Measurements from ENCODE around the gene GTPBP3.
"Not testable (repeated sequence)": the region's sequence is repeated elsewhere in the genome, so short reads cannot be mapped to it uniquely, and the experiment has no call there.

Gene GTPBP3

GRCh38 chr19:17359905-17360800 lies 22.8 kb downstream of the GTPBP3 start:
- Mint-ChIP-seq H3K27ac (no peak overlapping the region), H3K27me3 (ENCODE audit: low read depth) (peaks cover 10% of the 10 kb centered on the region), H3K4me3 (no peak overlapping the region), H3K4me1 (ENCODE audit: low read depth) (no peaks in the 10 kb centered on the region), H3K36me3 (ENCODE audit: low read depth) (no peaks in the 10 kb centered on the region), H3K9me3 (no peaks in the 10 kb centered on the region)

DNA sequence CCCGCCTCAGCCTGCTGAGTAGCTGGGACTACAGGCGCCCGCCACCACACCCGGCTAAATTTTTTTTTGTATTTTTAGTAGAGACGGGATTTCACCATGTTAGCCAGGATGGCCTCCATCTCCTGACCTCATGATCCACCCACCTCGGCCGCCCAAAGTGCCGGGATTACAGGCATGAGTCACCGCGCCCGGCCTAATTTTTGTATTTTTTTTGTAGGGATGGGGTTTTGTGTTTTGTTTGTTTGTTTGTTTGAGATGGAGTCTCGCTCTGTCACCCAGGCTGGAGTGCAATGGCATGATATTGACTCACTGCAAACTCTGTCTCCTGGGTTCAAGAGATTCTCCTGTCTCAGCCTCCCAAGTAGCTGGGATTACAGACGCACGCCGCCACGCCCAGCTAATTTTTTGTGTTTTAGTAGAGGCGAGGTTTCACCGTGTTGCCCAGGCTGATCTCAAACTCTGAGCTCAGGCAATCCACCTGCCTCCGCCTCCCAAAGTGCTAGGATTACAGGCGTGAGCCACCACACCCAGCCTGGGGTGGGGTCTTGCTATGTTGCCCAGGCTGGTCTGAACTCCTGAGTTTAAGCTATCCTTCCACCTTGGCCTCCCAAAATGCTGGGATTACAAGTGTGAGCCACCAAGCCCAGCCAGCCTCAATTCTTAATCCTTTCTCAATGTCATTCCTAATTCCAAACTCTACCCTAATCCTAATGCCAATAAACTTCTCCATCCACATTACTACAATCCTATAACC lies 26.7 kb downstream of the GTPBP3 start:
- not testable (repeated sequence) for H3K9me3 Mint-ChIP-seq; H3K27ac Mint-ChIP-seq; H3K4me3 Mint-ChIP-seq; H3K36me3 Mint-ChIP-seq (ENCODE audit: low read depth); H3K4me1 Mint-ChIP-seq (ENCODE audit: low read depth)
- peaks cover 14% of the 10 kb centered on the region for H3K27me3 Mint-ChIP-seq (ENCODE audit: low read depth)

GRCh38 chr19:17365361-17365760 lies 28.0 kb downstream of the GTPBP3 start:
- Mint-ChIP-seq H3K27ac (no peak overlapping the region), H3K36me3 (ENCODE audit: low read depth) (no peaks in the 10 kb centered on the region), H3K4me1 (ENCODE audit: low read depth) (no peaks in the 10 kb centered on the region), H3K4me3 (no peak overlapping the region), H3K27me3 (ENCODE audit: low read depth) (peaks cover 17% of the 10 kb centered on the region), H3K9me3 (no peaks in the 10 kb centered on the region)

DNA sequence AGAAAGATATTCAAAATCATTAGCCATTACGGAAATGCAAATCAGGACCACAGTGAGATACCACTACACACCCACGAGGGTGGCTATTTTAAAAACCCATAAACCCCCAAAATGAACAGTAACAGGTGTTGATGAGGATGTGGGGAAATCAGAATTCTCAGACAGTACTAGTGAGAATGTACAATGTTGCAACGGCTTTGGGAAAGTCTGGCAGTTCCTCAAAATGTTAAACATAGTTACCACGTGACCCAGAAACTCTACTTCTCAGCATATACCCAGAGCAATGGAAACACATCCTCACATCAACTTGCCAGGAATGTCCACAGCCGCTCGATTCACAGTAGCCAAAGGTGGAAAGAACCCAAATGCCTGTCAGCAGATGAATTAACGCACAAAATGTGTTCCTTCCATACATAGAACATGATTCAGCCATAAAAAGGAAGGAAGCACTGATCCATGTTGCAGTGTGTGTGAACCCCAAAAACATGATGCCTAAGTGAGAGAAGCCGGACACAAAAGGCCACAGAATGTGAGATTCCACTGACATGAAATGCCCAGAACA lies 32.8 kb downstream of the GTPBP3 start:
- peaks cover 8% of the 10 kb centered on the region for H3K27me3 Mint-ChIP-seq (ENCODE audit: low read depth)
- H3K4me3 Mint-ChIP-seq, result no peak overlapping the region
- H3K27ac Mint-ChIP-seq, result no peak overlapping the region

DNA sequence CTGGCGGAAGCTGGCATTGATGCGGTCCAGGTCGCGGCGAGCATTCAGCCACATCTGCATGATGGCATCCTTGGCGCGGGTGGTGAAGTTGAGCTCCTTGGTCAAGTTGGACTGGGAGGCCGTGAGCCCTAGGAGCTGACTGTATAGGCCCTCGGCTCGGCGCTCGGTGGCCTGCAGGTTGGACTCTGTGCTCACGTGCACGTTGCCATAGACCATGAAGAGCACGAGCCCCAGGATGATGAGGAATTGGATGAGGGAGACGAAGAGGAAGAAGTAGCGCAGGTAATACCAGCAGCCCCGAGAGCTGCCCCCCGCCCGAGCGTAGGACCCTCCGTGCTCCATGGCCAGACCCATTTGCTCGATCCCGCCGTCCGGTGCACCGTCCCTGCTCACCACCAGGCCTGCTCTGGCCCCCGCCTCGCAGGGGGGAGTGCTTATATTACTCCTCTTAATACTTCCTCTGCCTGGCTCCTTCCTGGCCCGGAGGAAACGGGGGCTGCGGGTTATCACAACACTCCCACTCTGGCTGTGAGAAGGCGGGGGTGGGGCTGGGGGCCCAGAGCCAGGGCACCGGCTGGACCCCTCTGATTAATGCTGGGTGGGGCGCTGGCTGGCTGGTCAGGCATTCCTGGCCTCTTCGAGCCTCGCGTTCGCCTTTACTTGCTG lies 39.7 kb downstream of the GTPBP3 start, which contains the start of gene PLVAP:
TSS of gene PLVAP (minus strand) at position 408 of the 666 bp plus-strand sequence. CDS start at position 354, 54 bp downstream.
- Mint-ChIP-seq H3K9me3 (peaks cover 7% of the 10 kb centered on the region), H3K36me3 (ENCODE audit: low read depth) (peaks cover 4% of the 10 kb centered on the region), H3K4me3 (no peak within 1 kb of the TSS), H3K27me3 (ENCODE audit: low read depth) (peaks cover 4% of the 10 kb centered on the region), H3K4me1 (ENCODE audit: low read depth) (peaks cover under 1% of the 10 kb centered on the region), H3K27ac (no peak within 1 kb of the TSS)

More for the DNA sequence above, 32.8 kb downstream of the GTPBP3 start:
- no peaks in the 10 kb centered on the region for H3K9me3 Mint-ChIP-seq
- H3K4me1 Mint-ChIP-seq (ENCODE audit: low read depth), result no peaks in the 10 kb centered on the region
- no peaks in the 10 kb centered on the region for H3K36me3 Mint-ChIP-seq (ENCODE audit: low read depth)

GRCh38 chr19:17378271-17378670 lies 40.9 kb downstream of the GTPBP3 start:
- Mint-ChIP-seq H3K36me3 (ENCODE audit: low read depth) (peaks cover 4% of the 10 kb centered on the region), H3K27ac (no peak overlapping the region), H3K4me3 (no peak overlapping the region), H3K4me1 (ENCODE audit: low read depth) (peaks cover 5% of the 10 kb centered on the region), H3K27me3 (ENCODE audit: low read depth) (peaks cover 4% of the 10 kb centered on the region), H3K9me3 (peaks cover 7% of the 10 kb centered on the region)

DNA sequence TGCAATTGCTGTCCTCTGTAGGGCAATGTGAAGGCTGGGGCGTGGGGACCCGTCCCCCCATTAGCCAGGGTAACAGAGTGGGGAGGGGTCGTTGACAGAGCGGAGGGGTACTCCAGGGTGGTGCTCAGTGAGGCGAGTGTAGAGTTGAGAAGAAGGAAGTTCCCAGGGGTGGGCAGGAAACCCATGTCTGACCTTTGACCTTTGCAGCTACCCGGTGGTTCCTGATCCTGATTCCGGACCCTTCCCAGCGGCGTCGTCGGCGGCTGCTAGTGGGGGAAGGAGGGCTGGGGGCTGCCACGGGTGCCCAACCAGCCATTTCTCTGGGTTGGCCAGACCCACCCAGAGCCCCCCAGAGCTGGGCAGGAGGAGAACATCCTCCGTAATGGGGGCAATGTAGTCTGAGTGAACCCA lies 41.9 kb downstream of the GTPBP3 start:
- Mint-ChIP-seq H3K4me3 (no peak overlapping the region), H3K36me3 (ENCODE audit: low read depth) (peaks cover 4% of the 10 kb centered on the region), H3K9me3 (peaks cover 7% of the 10 kb centered on the region), H3K4me1 (ENCODE audit: low read depth) (peaks cover 5% of the 10 kb centered on the region), H3K27ac (no peak overlapping the region), H3K27me3 (ENCODE audit: low read depth) (peaks cover 4% of the 10 kb centered on the region)

GRCh38 chr19:17380426-17381138 lies 43.2 kb downstream of the GTPBP3 start:
- peaks cover 5% of the 10 kb centered on the region for H3K4me1 Mint-ChIP-seq (ENCODE audit: low read depth)
- H3K27me3 Mint-ChIP-seq (ENCODE audit: low read depth), result peaks cover 4% of the 10 kb centered on the region
- H3K4me3 Mint-ChIP-seq, result no peak overlapping the region
- peaks cover 7% of the 10 kb centered on the region for H3K9me3 Mint-ChIP-seq
- peaks cover 4% of the 10 kb centered on the region for H3K36me3 Mint-ChIP-seq (ENCODE audit: low read depth)
- H3K27ac Mint-ChIP-seq, result peak overlapping the region; percentile 49

DNA sequence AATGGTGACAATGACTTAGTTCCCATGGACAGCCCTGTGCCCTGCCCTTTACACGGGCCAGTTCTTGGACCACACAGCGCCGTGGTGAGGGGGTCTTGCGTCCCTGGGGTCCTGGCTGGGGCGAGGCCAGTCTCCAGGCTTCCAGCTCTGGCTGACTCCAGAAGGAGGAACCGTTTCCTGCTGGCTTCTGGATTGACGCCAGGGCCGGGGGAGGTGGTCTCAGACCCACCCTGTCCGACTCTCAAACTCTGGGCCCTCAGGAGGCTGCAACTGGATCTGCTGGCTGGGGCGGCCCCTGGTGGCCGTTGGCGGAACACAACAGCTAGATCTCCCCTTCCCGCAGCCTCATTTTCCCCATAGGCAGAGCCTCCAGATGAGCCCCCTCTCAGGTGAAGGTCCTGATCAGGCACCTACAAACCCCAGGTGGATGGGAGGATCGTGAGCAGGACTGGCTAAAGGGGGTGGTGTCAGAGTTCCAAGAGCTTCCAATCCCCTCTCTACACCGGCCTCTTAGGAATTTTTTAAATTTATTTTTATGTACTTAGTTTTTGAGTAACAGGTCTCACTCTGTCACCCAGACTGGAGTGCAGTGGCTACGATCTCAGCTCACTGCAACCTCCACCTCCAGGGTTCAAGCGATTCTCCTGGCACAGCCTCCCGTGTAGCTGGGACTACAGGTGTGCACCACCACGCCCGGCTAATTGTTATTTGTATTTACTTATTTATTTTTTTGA lies 48.7 kb downstream of the GTPBP3 start:
- H3K4me3 Mint-ChIP-seq, result no peak overlapping the region
- peaks cover 8% of the 10 kb centered on the region for H3K4me1 Mint-ChIP-seq (ENCODE audit: low read depth)
- no peaks in the 10 kb centered on the region for H3K36me3 Mint-ChIP-seq (ENCODE audit: low read depth)
- peaks cover 18% of the 10 kb centered on the region for H3K27me3 Mint-ChIP-seq (ENCODE audit: low read depth)
- no peak overlapping the region for H3K27ac Mint-ChIP-seq
- H3K9me3 Mint-ChIP-seq, result peaks cover under 1% of the 10 kb centered on the region

GRCh38 chr19:17389288-17389687 lies 51.9 kb downstream of the GTPBP3 start:
- Mint-ChIP-seq H3K4me3 (no peak overlapping the region), H3K36me3 (ENCODE audit: low read depth) (no peaks in the 10 kb centered on the region), H3K4me1 (ENCODE audit: low read depth) (peaks cover 10% of the 10 kb centered on the region), H3K27me3 (ENCODE audit: low read depth) (peaks cover 23% of the 10 kb centered on the region), H3K9me3 (no peaks in the 10 kb centered on the region), H3K27ac (no peak overlapping the region)

GRCh38 chr19:17389957-17390664 lies 52.8 kb downstream of the GTPBP3 start:
- H3K4me3 Mint-ChIP-seq, result peak overlapping the region; percentile 94

GRCh38 chr19:17390665-17391370 lies 53.5 kb downstream of the GTPBP3 start:
- H3K4me3 Mint-ChIP-seq, result peak overlapping the region; percentile 94
- H3K4me1 Mint-ChIP-seq (ENCODE audit: low read depth), result peaks cover 15% of the 10 kb centered on the region
- peaks cover 23% of the 10 kb centered on the region for H3K27me3 Mint-ChIP-seq (ENCODE audit: low read depth)
- H3K36me3 Mint-ChIP-seq (ENCODE audit: low read depth), result peaks cover 3% of the 10 kb centered on the region
- no peaks in the 10 kb centered on the region for H3K9me3 Mint-ChIP-seq
- no peak overlapping the region for H3K27ac Mint-ChIP-seq

More at GRCh38 chr19:17389957-17390664, 52.8 kb downstream of the GTPBP3 start:
- H3K27me3 Mint-ChIP-seq (ENCODE audit: low read depth), result peaks cover 23% of the 10 kb centered on the region
- H3K27ac Mint-ChIP-seq, result no peak overlapping the region
- H3K36me3 Mint-ChIP-seq (ENCODE audit: low read depth), result peaks cover 1% of the 10 kb centered on the region
- H3K4me1 Mint-ChIP-seq (ENCODE audit: low read depth), result peaks cover 13% of the 10 kb centered on the region
- H3K9me3 Mint-ChIP-seq, result no peaks in the 10 kb centered on the region

Measured in T-helper 1 cell treated with Interleukin-12 subunit alpha and Interleukin-12 subunit beta and Interleukin-4 antibody, amounts not matched to agents 30 μg/mL and 1 μg/mL, for 36 hours (primary cell).